HepG2 (cell line): ENCODE results near the gene PLIN1. TPM values are rescaled to one million over a fixed set of nuclear protein-coding genes. Genes with fewer than 3 reads are reported as not detected.

ENCODE experiments used
- ATF4 ChIP-seq, 2 experiments: fragments of 450-650 bp in 1 of 2; sonication (generic) in 1 of 2; formaldehyde crosslinking; IDR thresholded peaks; 2 replicates each; pipeline versions ENCODE4 v1.5.0 to v1.8.0; 2020 to 2022; ENCODE audit warnings: mild to moderate bottlenecking in 1 of 2, missing genetic modification reagents in 1 of 2
- ERF ChIP-seq: IDR thresholded peaks from 2 replicates; pipeline ENCODE4 v1.6.1; 2018; ENCODE audit warnings: missing biosample characterization, missing genetic modification reagents
- GPBP1L1 ChIP-seq: sonication (generic); formaldehyde crosslinking; IDR thresholded peaks from 2 replicates; pipeline ENCODE4 v1.5.0; 2020; ENCODE audit warnings: mild to moderate bottlenecking, missing genetic modification reagents
- HES4 ChIP-seq: sonication (generic); formaldehyde crosslinking; IDR thresholded peaks from 2 replicates; pipeline ENCODE4 v1.9.0; 2021; ENCODE audit warnings: mild to moderate bottlenecking, missing genetic modification reagents, borderline replicate concordance
- HNF4G ChIP-seq, 2 experiments: sonication (generic) in 1 of 2; formaldehyde crosslinking in 1 of 2; IDR thresholded peaks; 2 replicates each; pipeline versions ENCODE4 v1.4.0 to v1.6.1; 2011 to 2020; ENCODE audit warnings: borderline replicate concordance in 2 of 2, low read depth in 2 of 2, mild to moderate bottlenecking in 2 of 2, low read length in 1 of 2, missing genetic modification reagents in 1 of 2, moderate library complexity in 1 of 2
- HOXA7 ChIP-seq: sonication (generic); formaldehyde crosslinking; IDR thresholded peaks from 2 replicates; pipeline ENCODE4 v1.8.1; 2022; ENCODE audit warnings: mild to moderate bottlenecking, missing genetic modification reagents, moderate library complexity
- KLF6 ChIP-seq: IDR thresholded peaks from 2 replicates; pipeline ENCODE4 v1.8.0; 2016; ENCODE audit warnings: missing biosample characterization, missing genetic modification reagents
- KMT2A ChIP-seq: sonication (generic); formaldehyde crosslinking; IDR thresholded peaks from 2 replicates; pipeline ENCODE4 v1.4.0; 2020; ENCODE audit warnings: missing genetic modification reagents
- KMT2B ChIP-seq: IDR thresholded peaks from 2 replicates; pipeline ENCODE4 v1.6.1; 2016; ENCODE audit warnings: missing genetic modification reagents, missing compliant biosample characterization
- MTF2 ChIP-seq: sonication (generic); formaldehyde crosslinking; IDR thresholded peaks from 2 replicates; pipeline ENCODE4 v1.5.0; 2020; ENCODE audit warnings: missing genetic modification reagents, borderline replicate concordance
- PBX2 ChIP-seq: IDR thresholded peaks from 2 replicates; pipeline ENCODE4 v1.6.1; 2016; ENCODE audit warnings: control low read depth
- SRSF9 ChIP-seq: fragments of 200-400 bp; formaldehyde crosslinking; IDR thresholded peaks from 2 replicates; pipeline ENCODE4 v1.6.1; 2018; ENCODE audit warnings: borderline replicate concordance, mild to moderate bottlenecking, low read depth, low read length; ENCODE audit not compliant: insufficient read depth, poor library complexity, severe bottlenecking
- TGIF2 ChIP-seq: IDR thresholded peaks from 2 replicates; pipeline ENCODE4 v1.6.1; 2016; ENCODE audit warnings: control low read depth, missing compliant biosample characterization
- XRCC5 ChIP-seq: fragments of 200-400 bp; formaldehyde crosslinking; optimal IDR thresholded peaks from 2 replicates; pipeline ENCODE3; 2017; ENCODE audit warnings: mild to moderate bottlenecking, low read length
- ZFP37 ChIP-seq: sonication (generic); formaldehyde crosslinking; IDR thresholded peaks from 2 replicates; pipeline ENCODE4 v1.4.0; 2020; ENCODE audit warnings: missing genetic modification reagents, borderline replicate concordance
- ZFP62 ChIP-seq: sonication (generic); formaldehyde crosslinking; IDR thresholded peaks from 2 replicates; pipeline ENCODE4 v1.4.0; 2020; ENCODE audit warnings: missing genetic modification reagents
- ZFP91 ChIP-seq: sonication (generic); formaldehyde crosslinking; IDR thresholded peaks from 2 replicates; pipeline ENCODE4 v1.9.0; 2022; ENCODE audit warnings: missing genetic modification reagents, mild to moderate bottlenecking, borderline replicate concordance
- ZNF143 ChIP-seq: sonication (generic); formaldehyde crosslinking; IDR thresholded peaks from 2 replicates; pipeline ENCODE4 v1.4.0; 2020; ENCODE audit warnings: missing genetic modification reagents
- ZNF235 ChIP-seq: sonication (generic); formaldehyde crosslinking; IDR thresholded peaks from 2 replicates; pipeline ENCODE4 v1.8.1; 2023; ENCODE audit warnings: mild to moderate bottlenecking, missing genetic modification reagents, borderline replicate concordance
- ZNF383 ChIP-seq: sonication (generic); formaldehyde crosslinking; IDR thresholded peaks from 2 replicates; pipeline ENCODE4 v1.4.0; 2020; ENCODE audit warnings: missing genetic modification reagents, mild to moderate bottlenecking, borderline replicate concordance
- ZNF451 ChIP-seq: sonication (generic); formaldehyde crosslinking; IDR thresholded peaks from 2 replicates; pipeline ENCODE4 v1.5.0; 2020; ENCODE audit warnings: mild to moderate bottlenecking, missing genetic modification reagents
- ZNF652 ChIP-seq: IDR thresholded peaks from 2 replicates; pipeline ENCODE4 v1.6.1; 2016; ENCODE audit warnings: low read depth, borderline replicate concordance
- ZNF761 ChIP-seq: sonication (generic); formaldehyde crosslinking; conservative IDR thresholded peaks from 2 replicates; pipeline ENCODE4 v1.4.0; 2020; ENCODE audit warnings: mild to moderate bottlenecking, missing genetic modification reagents
- ZNF788 ChIP-seq: sonication (generic); formaldehyde crosslinking; IDR thresholded peaks from 2 replicates; pipeline ENCODE4 v1.5.0; 2020; ENCODE audit warnings: mild to moderate bottlenecking, missing genetic modification reagents, borderline replicate concordance
- polyA plus RNA-seq, 8 experiments: library from polyadenylated mRNA; depleted of rRNA in 3 of 8; stranded (reverse) in 7 of 8; unstranded in 1 of 8; fragments of >200 nt; fragmentation: Illumina TruSeq in 4 of 8; extraction: Trizol in 4 of 8; gene quantifications; 2 replicates each; pipeline versions ENCODE4 v1.2.1 to v1.2.3, GENCODE V29; 2011 to 2016; ENCODE audit warnings: low read depth in 4 of 8, missing spikeins in 1 of 8, mixed read lengths in 1 of 8; ENCODE audit not compliant: insufficient read depth in 1 of 8
- total RNA-seq, 5 experiments: library from RNA; depleted of rRNA; stranded (reverse); fragments of >200 nt; fragmentation: Illumina TruSeq; extraction: Trizol; gene quantifications; 2 replicates each; pipeline ENCODE4 v1.2.3, GENCODE V29; 2016; ENCODE audit warnings: low read depth in 1 of 5
- TF ChIP-seq, protein P1 (sequence below): sonication (generic); formaldehyde crosslinking; IDR thresholded peaks from 2 replicates; pipeline ENCODE4 v1.4.0; 2020; ENCODE audit warnings: mild to moderate bottlenecking, missing genetic modification reagents

The PLIN1 gene
- total and polyA plus RNA-seq, 2 of the 13 experiments (the other 11 are each of a cell fraction or from before 2014, with no cell fraction given): 0.74 to 1.2 TPM

- no peak for TF ChIP-seq ZFP37 (CRISPR knock-in tag)
- TF ChIP-seq ZNF761 (CRISPR knock-in tag): no peak
- no peak for TF ChIP-seq HES4
- no peak for TF ChIP-seq SRSF9
- TF ChIP-seq HOXA7 (CRISPR knock-in tag): no peak
- no peak for TF ChIP-seq ZNF652
- TF ChIP-seq HNF4G (IDR thresholded peaks at IDR 0.05; ENCODE audit: borderline replicate concordance, low read depth, low read length): peak; percentile 19; the same call in 1 of the 2 replicates
- no peak for TF ChIP-seq HNF4G (CRISPR knock-in tag; IDR thresholded peaks at IDR 0.05; ENCODE audit: borderline replicate concordance, low read depth)
- TF ChIP-seq ZFP91 (CRISPR knock-in tag): peak; percentile 43; the same call in 1 of the 2 replicates
- TF ChIP-seq TGIF2: no peak
- no peak for TF ChIP-seq ZNF235
- no peak for TF ChIP-seq ERF (CRISPR knock-in tag)
- TF ChIP-seq ZNF788 (CRISPR knock-in tag): no peak; the same call in 1 of the 2 replicates
- no peak for TF ChIP-seq ZNF383 (CRISPR knock-in tag)
- no peak for TF ChIP-seq ZFP62
- TF ChIP-seq, protein P1, sequence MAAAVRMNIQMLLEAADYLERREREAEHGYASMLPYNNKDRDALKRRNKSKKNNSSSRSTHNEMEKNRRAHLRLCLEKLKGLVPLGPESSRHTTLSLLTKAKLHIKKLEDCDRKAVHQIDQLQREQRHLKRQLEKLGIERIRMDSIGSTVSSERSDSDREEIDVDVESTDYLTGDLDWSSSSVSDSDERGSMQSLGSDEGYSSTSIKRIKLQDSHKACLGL: no peak
- TF ChIP-seq XRCC5: peak; percentile 73
- TF ChIP-seq KMT2B (CRISPR knock-in tag): no peak
- TF ChIP-seq MTF2 (CRISPR knock-in tag): no peak
- no peak for TF ChIP-seq KMT2A
- TF ChIP-seq ZNF143 (CRISPR knock-in tag): no peak
- TF ChIP-seq ATF4 (CRISPR knock-in tag; IDR thresholded peaks at IDR 0.05): no peak
- TF ChIP-seq GPBP1L1 (CRISPR knock-in tag): no peak
- no peak for TF ChIP-seq KLF6 (CRISPR knock-in tag)
- no peak for TF ChIP-seq ZNF451
- no peak for TF ChIP-seq PBX2 (CRISPR knock-in tag)
Measured at GRCh38 chr15:89647191-89647851, 31.8 kb downstream of the PLIN1 start (continued).
